ENCODE data around the gene PIK3R6.

Gene PIK3R6

DNA sequence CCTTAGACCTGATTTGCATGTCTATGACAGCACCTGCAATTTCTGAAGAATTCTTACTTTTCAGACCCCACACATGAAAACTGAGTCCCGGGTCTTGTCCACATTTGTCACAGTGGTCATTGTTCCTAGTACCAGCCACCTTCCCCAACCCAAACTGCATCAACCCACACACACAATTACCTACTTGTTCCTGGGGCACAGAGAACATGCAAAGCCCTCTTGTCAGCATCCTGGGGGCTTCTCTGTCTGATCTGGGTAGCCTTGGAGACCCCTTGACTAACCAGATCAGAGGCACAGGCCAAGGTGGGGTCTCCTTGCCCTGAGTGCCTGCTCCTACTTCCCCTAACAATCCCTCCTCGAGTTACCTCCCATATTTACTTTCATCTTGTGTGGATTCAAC, 36.7 kb upstream of the PIK3R6 start:
- no peak overlapping the region for H3K27ac ChIP-seq (ENCODE audit: low read depth, low read length)
- H3K36me3 ChIP-seq (ENCODE audit: control insufficient read depth, low read length), result no peaks in the 10 kb centered on the region
- TF ChIP-seq, protein P1, sequence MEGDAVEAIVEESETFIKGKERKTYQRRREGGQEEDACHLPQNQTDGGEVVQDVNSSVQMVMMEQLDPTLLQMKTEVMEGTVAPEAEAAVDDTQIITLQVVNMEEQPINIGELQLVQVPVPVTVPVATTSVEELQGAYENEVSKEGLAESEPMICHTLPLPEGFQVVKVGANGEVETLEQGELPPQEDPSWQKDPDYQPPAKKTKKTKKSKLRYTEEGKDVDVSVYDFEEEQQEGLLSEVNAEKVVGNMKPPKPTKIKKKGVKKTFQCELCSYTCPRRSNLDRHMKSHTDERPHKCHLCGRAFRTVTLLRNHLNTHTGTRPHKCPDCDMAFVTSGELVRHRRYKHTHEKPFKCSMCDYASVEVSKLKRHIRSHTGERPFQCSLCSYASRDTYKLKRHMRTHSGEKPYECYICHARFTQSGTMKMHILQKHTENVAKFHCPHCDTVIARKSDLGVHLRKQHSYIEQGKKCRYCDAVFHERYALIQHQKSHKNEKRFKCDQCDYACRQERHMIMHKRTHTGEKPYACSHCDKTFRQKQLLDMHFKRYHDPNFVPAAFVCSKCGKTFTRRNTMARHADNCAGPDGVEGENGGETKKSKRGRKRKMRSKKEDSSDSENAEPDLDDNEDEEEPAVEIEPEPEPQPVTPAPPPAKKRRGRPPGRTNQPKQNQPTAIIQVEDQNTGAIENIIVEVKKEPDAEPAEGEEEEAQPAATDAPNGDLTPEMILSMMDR (IDR thresholded peaks at IDR 0.05; ENCODE audit: low read depth, low read length, poor library complexity, severe bottlenecking), result no peak
- TF ChIP-seq EZH2phosphoT487 (IDR thresholded peaks at IDR 0.05; ENCODE audit: borderline replicate concordance, low read length), result no peak
- H3K27me3 ChIP-seq (ENCODE audit: control insufficient read depth, low read length), result peaks cover 7% of the 10 kb centered on the region; the same call in 1 of the 2 replicates
- no peaks in the 10 kb centered on the region for H3K9me3 ChIP-seq (ENCODE audit: control insufficient read depth, insufficient read depth, low read length)
- no peak overlapping the region for H3K4me3 ChIP-seq (ENCODE audit: low read length)
- H3K9me2 ChIP-seq (replicated peaks; ENCODE audit: control insufficient read depth, low read length), result no peaks in the 10 kb centered on the region
- no peaks in the 10 kb centered on the region for H4K20me1 ChIP-seq (ENCODE audit: control insufficient read depth, insufficient read depth, low read depth, low read length)
- H3K4me1 ChIP-seq (ENCODE audit: control insufficient read depth, low read length), result peaks cover 12% of the 10 kb centered on the region
- H3K79me2 ChIP-seq (ENCODE audit: control insufficient read depth, low read length), result no peaks in the 10 kb centered on the region
- no peaks in the 10 kb centered on the region for H3F3A ChIP-seq (ENCODE audit: control insufficient read depth, insufficient read depth)
- no peak overlapping the region for H3K4me2 ChIP-seq (ENCODE audit: low read length)

DNA sequence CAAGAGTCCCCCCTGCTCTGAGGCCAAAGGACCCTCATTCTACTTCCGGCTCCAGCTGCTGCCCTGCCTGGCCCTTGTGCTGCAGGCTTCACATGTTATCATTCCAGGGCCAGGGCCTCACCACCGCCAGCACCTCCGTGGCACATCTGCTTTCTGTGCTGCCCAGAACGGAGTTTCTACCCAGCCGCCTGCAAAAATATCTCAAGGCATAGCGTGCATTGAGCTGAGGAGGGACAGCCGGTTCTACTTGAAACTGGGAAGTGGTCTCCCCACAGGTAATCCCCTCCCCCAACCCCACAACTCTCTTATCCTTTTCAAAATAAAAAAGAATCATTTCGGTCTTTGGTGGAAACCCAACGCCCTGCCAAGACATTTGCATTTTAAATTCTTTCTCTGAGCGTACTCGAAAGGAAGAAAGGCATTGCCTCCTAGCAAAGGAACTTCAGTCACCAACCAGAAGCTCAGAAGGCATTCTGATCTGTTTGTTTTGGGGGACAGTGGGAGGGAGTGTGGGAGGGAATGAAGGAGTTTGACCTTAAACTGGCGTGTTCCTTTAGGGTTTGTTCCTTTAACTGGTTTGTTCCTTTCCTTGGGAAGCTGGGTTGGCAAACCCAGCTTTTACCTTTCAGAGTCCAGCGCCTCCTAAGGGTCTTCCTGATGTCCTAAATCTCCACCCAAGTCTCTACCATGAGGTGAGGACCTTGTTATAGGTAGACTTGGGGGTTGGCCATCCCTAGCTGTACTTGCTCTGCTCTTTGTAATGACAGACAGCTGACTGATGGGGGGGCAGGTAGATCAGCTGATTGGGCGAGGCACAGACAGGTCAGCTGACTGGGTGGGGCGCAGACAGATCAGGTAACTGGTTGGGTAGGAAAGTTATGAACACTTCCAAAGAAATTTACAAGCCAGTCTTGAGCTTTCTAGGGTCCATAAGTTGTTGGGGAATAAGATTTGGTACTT, 33.4 kb upstream of the PIK3R6 start:
- Histone ChIP-seq H3K36me3 (ENCODE audit: control insufficient read depth, low read length) (no peaks in the 10 kb centered on the region), H3K4me3 (ENCODE audit: low read length) (no peak overlapping the region), H3F3A (ENCODE audit: control insufficient read depth, insufficient read depth) (no peaks in the 10 kb centered on the region), H3K4me1 (ENCODE audit: control insufficient read depth, low read length) (peaks cover 25% of the 10 kb centered on the region), H3K9me2 (replicated peaks; ENCODE audit: control insufficient read depth, low read length) (no peaks in the 10 kb centered on the region), H3K4me2 (ENCODE audit: low read length) (no peak overlapping the region), H3K27me3 (ENCODE audit: control insufficient read depth, low read length) (peaks cover 15% of the 10 kb centered on the region), H3K27ac (ENCODE audit: low read depth, low read length) (no peak overlapping the region), H4K20me1 (ENCODE audit: control insufficient read depth, insufficient read depth, low read depth, low read length) (0 out of 2 replicates have a peak, but pooled peaks cover 4% of the 10 kb centered on the region), H3K9me3 (ENCODE audit: control insufficient read depth, insufficient read depth, low read length) (no peaks in the 10 kb centered on the region), H3K79me2 (ENCODE audit: control insufficient read depth, low read length) (no peaks in the 10 kb centered on the region)
- TF ChIP-seq EZH2phosphoT487 (IDR thresholded peaks at IDR 0.05; ENCODE audit: borderline replicate concordance, low read length), result no peak
- TF ChIP-seq, protein P1 (IDR thresholded peaks at IDR 0.05; ENCODE audit: low read depth, low read length, poor library complexity, severe bottlenecking), result no peak

DNA sequence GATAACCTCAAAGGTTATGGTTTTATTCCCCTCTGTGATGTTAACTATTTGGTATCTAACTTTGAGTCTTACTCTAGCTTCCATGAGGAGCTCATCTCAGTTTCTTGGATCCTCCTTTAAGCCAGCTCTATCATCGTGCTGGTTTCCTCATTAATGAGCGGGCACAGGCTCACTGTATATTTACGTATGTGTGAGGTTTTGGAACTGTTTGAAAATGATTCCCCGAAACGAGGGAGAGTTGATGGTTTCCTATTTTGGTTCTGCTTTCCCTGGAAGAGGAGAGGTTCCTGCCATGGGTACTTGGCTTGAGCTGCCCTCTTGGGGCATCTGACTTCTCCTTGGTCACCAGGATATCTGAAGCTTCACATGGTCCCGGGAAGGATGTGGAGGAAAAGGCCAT, 32.7 kb upstream of the PIK3R6 start:
- Histone ChIP-seq H3K27ac (ENCODE audit: low read depth, low read length) (no peak overlapping the region), H3K36me3 (ENCODE audit: control insufficient read depth, low read length) (no peaks in the 10 kb centered on the region), H3K27me3 (ENCODE audit: control insufficient read depth, low read length) (peaks cover 15% of the 10 kb centered on the region), H3K9me2 (replicated peaks; ENCODE audit: control insufficient read depth, low read length) (no peaks in the 10 kb centered on the region), H3K4me3 (ENCODE audit: low read length) (no peak overlapping the region), H3K4me1 (ENCODE audit: control insufficient read depth, low read length) (peaks cover 25% of the 10 kb centered on the region), H3F3A (ENCODE audit: control insufficient read depth, insufficient read depth) (no peaks in the 10 kb centered on the region), H4K20me1 (ENCODE audit: control insufficient read depth, insufficient read depth, low read depth, low read length) (0 out of 2 replicates have a peak, but pooled peaks cover 4% of the 10 kb centered on the region), H3K4me2 (ENCODE audit: low read length) (no peak overlapping the region), H3K9me3 (ENCODE audit: control insufficient read depth, insufficient read depth, low read length) (no peaks in the 10 kb centered on the region), H3K79me2 (ENCODE audit: control insufficient read depth, low read length) (no peaks in the 10 kb centered on the region)
- TF ChIP-seq EZH2phosphoT487 (IDR thresholded peaks at IDR 0.05; ENCODE audit: borderline replicate concordance, low read length), result no peak
- TF ChIP-seq, protein P1 (IDR thresholded peaks at IDR 0.05; ENCODE audit: low read depth, low read length, poor library complexity, severe bottlenecking), result no peak

Measured in DOHH2 (cell line).